K562 (cell line): Measurements from ENCODE around the gene COX15. TPM values are rescaled to one million over a fixed set of nuclear protein-coding genes. Genes with fewer than 3 reads are reported as not detected.

Source experiments
- ATAC-seq: fragments of 200-7000 bp; cut with Tn5 transposase; 3 replicates; pipeline ENCODE4 v1.9.1; 2020; ENCODE audit warnings: moderate library complexity
- BruUV-seq: library from RNA; stranded (reverse); fragments of 400-500 nt; replicated peaks from 2 replicates; lab custom pipeline; 2021; lab: Mats Ljungman, UMichigan
- CTCF ChIA-PET: fragments of 300-600 bp; formaldehyde crosslinking; extraction: SDS; loops from one replicate; lab custom pipeline; 2021; ENCODE audit warnings: low intra/inter-chr PET ratio; lab: Yijun Ruan, JAX
- POLR2A ChIA-PET: fragments of 300-600, 350-650 bp; sonication (Branson Sonifier 250); formaldehyde crosslinking; extraction: SDS; loops from one replicate; lab custom pipeline; 2021; ENCODE audit warnings: antibody characterized with exemption, inconsistent platforms; lab: Yijun Ruan, JAX
- DNase-seq, 4 experiments: peaks; one replicate each; pipeline versions ENCODE4 v3.0.0 to v3.0.0-alpha.2; 2011 to 2018; ENCODE audit warnings: low spot score in 3 of 4, mixed read lengths in 3 of 4; ENCODE audit errors: extremely low read depth in 1 of 4
- FAIRE-seq: peaks from 2 replicates; lab custom pipeline; 2011; peaks lifted over from hg19 to GRCh38; lab: Jason Lieb, UNC
- H2AFZ ChIP-seq: 2 replicates; pipeline ENCODE4 v1.6.0; 2011; ENCODE audit warnings: low read depth, low read length, control low read depth, inconsistent platforms
- H3K27ac ChIP-seq: fragments of 200-600 bp; 3 replicates; pipeline ENCODE4 v1.8.0; 2011; ENCODE audit warnings: low read depth, mild to moderate bottlenecking, control low read depth, inconsistent platforms, low read length, moderate library complexity, mixed read lengths; ENCODE audit errors: extremely low read depth
- H3K27me3 ChIP-seq, 2 experiments: fragments of 300-600 bp in 1 of 2; 2 replicates in 1 of 2; 3 replicates in 1 of 2; pipeline versions ENCODE4 v1.6.0 to v1.8.0; 2011; ENCODE audit warnings: inconsistent platforms in 2 of 2, low read length in 2 of 2, mild to moderate bottlenecking in 1 of 2, mixed read lengths in 1 of 2, moderate library complexity in 1 of 2; ENCODE audit not compliant: control insufficient read depth in 2 of 2, insufficient read depth in 2 of 2
- H3K36me3 ChIP-seq: fragments of 300-600 bp; 3 replicates; pipeline ENCODE4 v1.8.0; 2011; ENCODE audit warnings: mild to moderate bottlenecking, low read length, inconsistent platforms; ENCODE audit not compliant: control insufficient read depth, insufficient read depth
- H3K4me1 ChIP-seq, 2 experiments: fragments of 200-600 bp in 1 of 2; replicated peaks in 1 of 2; 2 replicates in 1 of 2; 3 replicates in 1 of 2; pipeline versions ENCODE4 v1.5.1 to v1.8.0; 2011; ENCODE audit warnings: inconsistent platforms in 2 of 2, low read length in 2 of 2, mild to moderate bottlenecking in 1 of 2, mixed read lengths in 1 of 2, moderate library complexity in 1 of 2; ENCODE audit not compliant: control insufficient read depth in 2 of 2, insufficient read depth in 2 of 2
- H3K4me2 ChIP-seq: 2 replicates; pipeline ENCODE4 v1.6.1; 2011; ENCODE audit warnings: low read length, control low read depth, inconsistent platforms, mixed read lengths; ENCODE audit not compliant: insufficient read depth
- H3K4me3 ChIP-seq: fragments of 200-600 bp; sonication (generic), shearing (Covaris generic); 2 replicates; pipeline ENCODE4 v1.5.1; 2016; ENCODE audit warnings: control low read depth, inconsistent platforms
- H3K79me2 ChIP-seq: fragments of 200-600 bp; 3 replicates; pipeline ENCODE4 v1.8.0; 2011; ENCODE audit warnings: low read length, inconsistent platforms; ENCODE audit not compliant: control insufficient read depth, insufficient read depth
- H3K9ac ChIP-seq, 2 experiments: 2 replicates each; pipeline versions ENCODE4 v1.6.0 to v1.6.1; 2011; ENCODE audit warnings: low read depth in 2 of 2, low read length in 2 of 2, control low read depth in 1 of 2, inconsistent platforms in 1 of 2, mild to moderate bottlenecking in 1 of 2, mixed read lengths in 1 of 2; ENCODE audit not compliant: insufficient read depth in 1 of 2
- H3K9me1 ChIP-seq: one replicate; pipeline ENCODE4 v1.6.0; 2011; ENCODE audit warnings: inconsistent platforms, mild to moderate bottlenecking, low read length, moderate library complexity; ENCODE audit not compliant: control insufficient read depth, insufficient read depth
- H3K9me3 ChIP-seq: replicated peaks from 2 replicates; pipeline ENCODE4 v1.5.1; 2011; ENCODE audit warnings: low read depth, low read length, inconsistent platforms; ENCODE audit not compliant: control insufficient read depth, insufficient read depth
- H4K20me1 ChIP-seq: replicated peaks from 2 replicates; pipeline ENCODE4 v1.6.1; 2011; ENCODE audit warnings: low read length, inconsistent platforms, mixed read lengths; ENCODE audit not compliant: control insufficient read depth, insufficient read depth
- CBFA2T2 ChIP-seq: fragments of 450-650 bp; conservative IDR thresholded peaks from 2 replicates; pipeline ENCODE4 v1.6.1; 2017; ENCODE audit warnings: mild to moderate bottlenecking
- MYBL2 ChIP-seq, 2 experiments: fragments of 450-650 bp in 1 of 2; sonication (generic) in 1 of 2; formaldehyde crosslinking in 1 of 2; IDR thresholded peaks; 2 replicates each; pipeline versions ENCODE4 v1.6.1 to v1.8.1; 2017 to 2022; ENCODE audit warnings: borderline replicate concordance in 1 of 2, inconsistent platforms in 1 of 2, low read depth in 1 of 2, mild to moderate bottlenecking in 1 of 2, missing genetic modification reagents in 1 of 2, moderate library complexity in 1 of 2
- ZFP91 ChIP-seq: sonication (generic); formaldehyde crosslinking; IDR thresholded peaks from 2 replicates; pipeline ENCODE4 v1.8.0; 2022; ENCODE audit warnings: mild to moderate bottlenecking, missing genetic modification reagents
- ZNF324 ChIP-seq: fragments of 250-450 bp; sonication (Bioruptor Pico); IDR thresholded peaks from 2 replicates; pipeline ENCODE4 v1.4.0; 2020; ENCODE audit warnings: mild to moderate bottlenecking
- WGBS: fragments of 100-300 bp; shearing (Covaris generic); methylation state at CpG from one replicate; pipeline ENCODE4 v1.1.6; 2016; ENCODE audit warnings: low coverage, mixed read lengths; ENCODE audit not compliant: insufficient coverage; ENCODE audit errors: missing lambda C conversion rate; 5-methylcytosine and 5-hydroxymethylcytosine counted together
- in situ Hi-C: fragments of 300-500 bp; cut with MboI; formaldehyde crosslinking; loops from 4 replicates; pipeline ENCODE4 v1.15.0; 2018; ENCODE audit warnings: inconsistent platforms, mixed read lengths
- intact Hi-C: fragments of 100-400 bp; cut with micrococcal nuclease; formaldehyde crosslinking; loops from 2 replicates; pipeline ENCODE4 v1.14.2; 2022
- polyA plus RNA-seq, 8 experiments: library from polyadenylated mRNA; depleted of rRNA in 4 of 8; stranded (reverse) in 5 of 8; unstranded in 3 of 8; fragments of >200 nt; fragmentation: Nextera tagmentation in 2 of 8; fragmentation: Illumina TruSeq in 1 of 8; extraction: Ambion mirVana in 2 of 8; extraction: Trizol in 1 of 8; gene quantifications; 2 replicates each; pipeline versions ENCODE4 v1.2.1 to v1.2.3, GENCODE V29; 2011 to 2014; ENCODE audit warnings: inconsistent platforms in 1 of 8, missing spikeins in 1 of 8
- total RNA-seq, 7 experiments: library from RNA; depleted of rRNA in 6 of 7; stranded (reverse); fragments of >200 nt in 6 of 7; fragmentation: Illumina TruSeq in 2 of 7; extraction: Trizol in 2 of 7; gene quantifications; 2 replicates each; pipeline versions ENCODE4 v1.2.1 to v1.2.3, GENCODE V29; 2011 to 2021; ENCODE audit warnings: low replicate concordance in 1 of 7

COX15 gene
- total and polyA plus RNA-seq, 9 of the 15 experiments (the other 6 are each of a cell fraction or from before 2014, with no cell fraction given): 17.4 to 45.1 (median 23.7) TPM

- H2AFZ ChIP-seq: no peak overlapping the region
- peaks cover 0 to 5% of the 10 kb centered on the region in 2 experiments; a peak in 3 of 5 replicates for H3K4me1 ChIP-seq
- POLR2A ChIA-PET: interaction anchor here (0.8 kb wide), 1 partner anchor 17 kb away, joined by 3 read pairs; no protein-coding TSS in a partner anchor
- H3K4me3 ChIP-seq: no peak overlapping the region
- ATAC-seq: no peak
- H4K20me1 ChIP-seq: no peaks in the 10 kb centered on the region
- peaks cover 15% of the 10 kb centered on the region; the same call in 2 of the 3 replicates for H3K36me3 ChIP-seq
- DNase-seq: no peak
- no peaks in the 10 kb centered on the region for H3K27me3 ChIP-seq
- H3K79me2 ChIP-seq: no peaks in the 10 kb centered on the region
- intact Hi-C loops: no loop called here
- TF ChIP-seq ZNF324 (CRISPR knock-in tag) (no peak), MYBL2 (IDR thresholded peaks at IDR 0.05; ENCODE audit: low read depth) (no peak), MYBL2 (CRISPR knock-in tag; IDR thresholded peaks at IDR 0.05; ENCODE audit: borderline replicate concordance) (no peak), ZFP91 (CRISPR knock-in tag) (no peak), CBFA2T2 (no peak)
- TF ChIP-seq, all 486 proteins: peak for 0
- Histone ChIP-seq H3K9ac (no peak overlapping the region), H3K4me2 (no peak overlapping the region), H3K9me3 (no peaks in the 10 kb centered on the region), H3K27ac (no peak overlapping the region), H3K9me1 (no peaks in the 10 kb centered on the region)
- no peak for FAIRE-seq
- 100% methylated on average over 1 of the region's 1 CpG for WGBS
- CTCF ChIA-PET: no interaction called here
- no TSS peak for BruUV-seq
- in situ Hi-C loops: no loop called here
These were observed 42.5 kb downstream of the COX15 start for GRCh38 chr10:99689461-99689860.
